A673 (cell line): ENCODE data around the gene SLC9A8. TPM values are rescaled to one million over a fixed set of nuclear protein-coding genes. Genes with fewer than 3 reads are reported as not detected.

Experiments
- BruUV-seq: library from RNA; stranded (reverse); fragments of 400-500 nt; replicated peaks from 2 replicates; lab custom pipeline; 2021; lab: Mats Ljungman, UMichigan
- CTCF ChIA-PET: fragments of 300-600 bp; sonication (Branson Sonifier 250); formaldehyde crosslinking; loops from one replicate; lab custom pipeline; 2022; ENCODE audit warnings: antibody characterized with exemption; lab: Charles Lee
- POLR2A ChIA-PET: fragments of 300-600 bp; sonication (Branson Sonifier 250); formaldehyde crosslinking; loops from one replicate; lab custom pipeline; 2022; ENCODE audit warnings: antibody characterized with exemption; ENCODE audit not compliant: low non-redundant PET; lab: Charles Lee
- DNase-seq: peaks from one replicate; pipeline ENCODE4 v3.0.0-alpha.2; 2015; ENCODE audit warnings: low spot score
- H3K27ac ChIP-seq: fragments of 200-600 bp; sonication (generic); 2 replicates; pipeline ENCODE4 v1.5.1; 2016; ENCODE audit warnings: mixed run types, low read depth, mild to moderate bottlenecking, mixed read lengths, antibody characterized with exemption, low read length; ENCODE audit not compliant: poor library complexity, severe bottlenecking
- H3K27me3 ChIP-seq: fragments of 200-600 bp; sonication (generic); replicated peaks from 2 replicates; pipeline ENCODE4 v1.6.1; 2017; ENCODE audit warnings: mixed run types, low read depth, mild to moderate bottlenecking, mixed read lengths, antibody characterized with exemption, low read length; ENCODE audit not compliant: insufficient read depth, poor library complexity
- H3K36me3 ChIP-seq: fragments of 200-600 bp; sonication (generic); 2 replicates; pipeline ENCODE4 v1.6.1; 2016; ENCODE audit warnings: mixed run types, mild to moderate bottlenecking, mixed read lengths, antibody characterized with exemption, low read length; ENCODE audit not compliant: insufficient read depth, poor library complexity, severe bottlenecking
- H3K4me1 ChIP-seq: fragments of 200-600 bp; sonication (generic); 2 replicates; pipeline ENCODE4 v1.6.1; 2017; ENCODE audit warnings: mixed run types, mild to moderate bottlenecking, mixed read lengths, antibody characterized with exemption, low read length; ENCODE audit not compliant: insufficient read depth, poor library complexity, severe bottlenecking
- H3K4me3 ChIP-seq: fragments of 200-600 bp; sonication (generic); 2 replicates; pipeline ENCODE4 v1.5.1; 2016; ENCODE audit warnings: low read depth, mixed run types, mild to moderate bottlenecking, mixed read lengths, low read length; ENCODE audit not compliant: poor library complexity, severe bottlenecking
- H3K9me3 ChIP-seq: fragments of 200-600 bp; sonication (generic); 2 replicates; pipeline ENCODE4 v1.6.1; 2016; ENCODE audit warnings: mixed run types, low read depth, mild to moderate bottlenecking, mixed read lengths, antibody characterized with exemption, low read length; ENCODE audit not compliant: poor library complexity, severe bottlenecking
- CTCF ChIP-seq: fragments of 300-800, 200-600 bp; sonication (generic); conservative IDR thresholded peaks from 2 replicates; pipeline ENCODE4 v1.5.1; 2017; ENCODE audit warnings: low read depth, mild to moderate bottlenecking, antibody characterized with exemption, low read length, moderate library complexity, mixed read lengths
- EZH2 ChIP-seq: fragments of 200-600 bp; sonication (generic); IDR thresholded peaks from 2 replicates; pipeline ENCODE4 v1.6.1; 2017; ENCODE audit warnings: borderline replicate concordance, low read depth, mild to moderate bottlenecking, mixed read lengths, antibody characterized with exemption, low read length; ENCODE audit not compliant: poor library complexity, severe bottlenecking
- intact Hi-C: fragments of 100-400 bp; cut with micrococcal nuclease; formaldehyde crosslinking; loops from one replicate; pipeline ENCODE4 v1.10.0; 2022; ENCODE audit not compliant: unreplicated experiment
- total RNA-seq: library from RNA; stranded (reverse); gene quantifications from 2 replicates; pipeline ENCODE4 v1.2.3, GENCODE V29; 2021

Gene SLC9A8
- total RNA-seq, 1 experiment from 2014 or later = 9.8 TPM

GRCh38 chr20:49838546-49838945, 25.9 kb downstream of the SLC9A8 start:
- TF ChIP-seq CTCF (no peak), EZH2 (no peak)
- no peak overlapping the region for H3K4me3 ChIP-seq
- DNase-seq = no peak
- intact Hi-C loops = no loop called here
- CTCF ChIA-PET = no interaction called here
- no peaks in the 10 kb centered on the region for H3K27me3 ChIP-seq
- no TSS peak for BruUV-seq
- H3K9me3 ChIP-seq = no peaks in the 10 kb centered on the region
- no peaks in the 10 kb centered on the region for H3K4me1 ChIP-seq
- POLR2A ChIA-PET = no interaction called here
- no peaks in the 10 kb centered on the region for H3K36me3 ChIP-seq
- H3K27ac ChIP-seq = no peak overlapping the region

- intact Hi-C loops = no loop called here
- CTCF ChIA-PET = no interaction called here
- POLR2A ChIA-PET = no interaction called here
- Histone ChIP-seq H3K27me3 (no peaks in the 10 kb centered on the region), H3K9me3 (no peaks in the 10 kb centered on the region), H3K4me1 (no peaks in the 10 kb centered on the region), H3K27ac (no peak overlapping the region), H3K36me3 (no peaks in the 10 kb centered on the region), H3K4me3 (no peak overlapping the region)
- TF ChIP-seq CTCF (no peak), EZH2 (no peak)
- BruUV-seq = no TSS peak
- DNase-seq = no peak
Measured at GRCh38 chr20:49843139-49843538, 30.5 kb downstream of the SLC9A8 start.

- ChIA-PET CTCF (no interaction called here), POLR2A (no interaction called here)
- DNase-seq = no peak
- no peak overlapping the region for H3K4me3 ChIP-seq
- BruUV-seq = no TSS peak
- H3K27ac ChIP-seq = no peak overlapping the region
- H3K9me3 ChIP-seq = no peaks in the 10 kb centered on the region
- no peak for TF ChIP-seq CTCF
- no peak for TF ChIP-seq EZH2
- no peaks in the 10 kb centered on the region for H3K27me3 ChIP-seq
- H3K4me1 ChIP-seq = no peaks in the 10 kb centered on the region
- intact Hi-C loops = no loop called here
- no peaks in the 10 kb centered on the region for H3K36me3 ChIP-seq
Measured at GRCh38 chr20:49843770-49844380, 31.2 kb downstream of the SLC9A8 start.
